Neural cell (in vitro differentiated cells): ENCODE measurements around the gene SMTNL2. TPM values are rescaled to one million over a fixed set of nuclear protein-coding genes. Genes with fewer than 3 reads are reported as not detected.
"Not testable (repeated sequence)": the region's sequence is repeated elsewhere in the genome, so short reads cannot be mapped to it uniquely, and the experiment has no call there.

Experiments
- H2AFZ ChIP-seq: fragments of 200-600, 300-800 bp; sonication (generic), shearing (Covaris generic); 2 replicates; pipeline ENCODE4 v1.6.0; 2014; ENCODE audit warnings: low read depth, mild to moderate bottlenecking, antibody characterized with exemption, low read length, moderate library complexity
- H3F3A ChIP-seq: fragments of 200-600 bp; shearing (Covaris generic); 2 replicates; pipeline ENCODE4 v1.6.1; 2016; ENCODE audit warnings: mild to moderate bottlenecking, moderate library complexity, mixed read lengths, antibody characterized with exemption, low read length; ENCODE audit not compliant: insufficient read depth, poor library complexity, severe bottlenecking
- H3K27ac ChIP-seq: fragments of 200-600, 300-800 bp; sonication (generic), shearing (Covaris generic); 2 replicates; pipeline ENCODE4 v1.5.1; 2014; ENCODE audit warnings: mild to moderate bottlenecking, low read length, moderate library complexity
- H3K27me3 ChIP-seq: fragments of 300-800, 200-600 bp; sonication (generic), shearing (Covaris generic); 2 replicates; pipeline ENCODE4 v1.6.0; 2014; ENCODE audit warnings: mild to moderate bottlenecking, low read depth, low read length, moderate library complexity; ENCODE audit not compliant: insufficient read depth
- H3K36me3 ChIP-seq: fragments of 300-800, 200-600 bp; sonication (generic), shearing (Covaris generic); 2 replicates; pipeline ENCODE4 v1.5.1; 2014; ENCODE audit warnings: mild to moderate bottlenecking, antibody characterized with exemption, low read length, moderate library complexity; ENCODE audit not compliant: insufficient read depth
- H3K4me2 ChIP-seq: fragments of 300-800, 200-600 bp; sonication (generic), shearing (Covaris generic); 2 replicates; pipeline ENCODE4 v1.6.0; 2014; ENCODE audit warnings: mild to moderate bottlenecking, low read length
- H3K4me3 ChIP-seq: fragments of 300-800, 200-600 bp; sonication (generic), shearing (Covaris generic); 2 replicates; pipeline ENCODE4 v1.5.1; 2014; ENCODE audit warnings: mild to moderate bottlenecking, low read length, moderate library complexity
- H3K79me2 ChIP-seq: fragments of 200-600 bp; shearing (Covaris generic); replicated peaks from 2 replicates; pipeline ENCODE4 v1.6.0; 2014; ENCODE audit warnings: mild to moderate bottlenecking, low read length, moderate library complexity; ENCODE audit not compliant: insufficient read depth
- H3K9ac ChIP-seq: fragments of 300-800, 200-600 bp; sonication (generic), shearing (Covaris generic); 2 replicates; pipeline ENCODE4 v1.6.1; 2016; ENCODE audit warnings: mild to moderate bottlenecking, low read length, mixed read lengths
- H3K9me2 ChIP-seq: fragments of 200-600 bp; shearing (Covaris generic); 2 replicates; pipeline ENCODE4 v1.6.1; 2016; ENCODE audit warnings: mild to moderate bottlenecking, low read length, mixed read lengths; ENCODE audit not compliant: insufficient read depth
- H3K9me3 ChIP-seq: fragments of 200-600, 300-800 bp; sonication (generic), shearing (Covaris generic); 2 replicates; pipeline ENCODE4 v1.6.1; 2016; ENCODE audit warnings: mild to moderate bottlenecking, mixed run types, low read length, moderate library complexity, mixed read lengths
- H4K20me1 ChIP-seq: fragments of 200-600 bp; shearing (Covaris generic); 2 replicates; pipeline ENCODE4 v1.6.1; 2016; ENCODE audit warnings: mild to moderate bottlenecking, mixed run types; ENCODE audit not compliant: insufficient read depth
- CTCF ChIP-seq: fragments of 450-650 bp; IDR thresholded peaks from 2 replicates; pipeline ENCODE4 v1.5.1; 2014; ENCODE audit warnings: antibody characterized with exemption, mild to moderate bottlenecking, moderate library complexity; ENCODE audit not compliant: poor library complexity, severe bottlenecking
- EP300 ChIP-seq: fragments of 450-650 bp; conservative IDR thresholded peaks from 2 replicates; pipeline ENCODE4 v1.6.1; 2014; ENCODE audit warnings: antibody characterized with exemption, mild to moderate bottlenecking, moderate library complexity; ENCODE audit not compliant: poor library complexity, severe bottlenecking
- EZH2 ChIP-seq: fragments of 200-600, 300-800 bp; shearing (Covaris generic), sonication (generic); IDR thresholded peaks from 2 replicates; pipeline ENCODE4 v1.6.1; 2014; ENCODE audit warnings: antibody characterized with exemption, low read length, borderline replicate concordance, mild to moderate bottlenecking; ENCODE audit not compliant: insufficient read depth, poor library complexity, severe bottlenecking
- MXI1 ChIP-seq: fragments of 450-650 bp; conservative IDR thresholded peaks from 2 replicates; pipeline ENCODE4 v1.6.1; 2014; ENCODE audit warnings: antibody characterized with exemption, mild to moderate bottlenecking; ENCODE audit not compliant: poor library complexity, severe bottlenecking
- POLR2AphosphoS5 ChIP-seq: IDR thresholded peaks from 2 replicates; pipeline ENCODE4 v1.6.1; 2012
- RAD21 ChIP-seq: fragments of 450-650 bp; conservative IDR thresholded peaks from 2 replicates; pipeline ENCODE4 v1.6.1; 2014; ENCODE audit warnings: antibody characterized with exemption, mild to moderate bottlenecking, moderate library complexity
- REST ChIP-seq: IDR thresholded peaks from 2 replicates; pipeline ENCODE4 v1.6.1; 2012; ENCODE audit warnings: borderline replicate concordance
- SMC3 ChIP-seq: fragments of 450-650 bp; conservative IDR thresholded peaks from 2 replicates; pipeline ENCODE4 v1.6.1; 2014; ENCODE audit warnings: antibody characterized with exemption, mild to moderate bottlenecking, moderate library complexity; ENCODE audit not compliant: poor library complexity
- TAF1 ChIP-seq: IDR thresholded peaks from 2 replicates; pipeline ENCODE4 v1.6.1; 2012; ENCODE audit warnings: low read depth
- polyA plus RNA-seq: library from polyadenylated mRNA; depleted of rRNA; stranded (reverse); fragments of >200 nt; gene quantifications from 2 replicates; pipeline ENCODE4 v1.2.3, GENCODE V29; 2014

SMTNL2 gene
- polyA plus RNA-seq, 1 donor from 2014 or later: 0.81 TPM

DNA sequence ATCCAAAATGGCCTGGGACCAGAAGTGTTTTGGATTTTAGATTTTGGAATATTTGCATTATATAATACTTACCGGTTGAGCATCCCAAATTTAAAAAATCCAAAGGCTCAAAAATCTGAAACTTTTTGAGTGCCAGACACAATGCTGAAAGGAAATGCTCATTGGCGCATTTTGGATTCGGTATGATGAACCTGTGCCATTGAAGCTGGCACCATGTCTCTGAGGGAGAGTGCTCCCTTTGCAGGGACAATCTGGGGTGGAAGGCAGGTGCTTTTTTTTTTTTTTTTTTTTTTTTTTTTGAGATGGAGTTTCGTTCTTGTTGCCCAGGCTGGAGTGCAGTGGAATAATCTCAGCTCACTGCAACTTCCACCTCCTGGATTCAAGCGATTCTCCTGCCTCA lies 17.7 kb downstream of the SMTNL2 start:
- Histone ChIP-seq H3K36me3 (no peaks in the 10 kb centered on the region), H3K79me2 (no peaks in the 10 kb centered on the region), H3F3A (no peaks in the 10 kb centered on the region), H4K20me1 (no peaks in the 10 kb centered on the region), H3K4me2 (no peak overlapping the region), H3K9me2 (no peaks in the 10 kb centered on the region), H3K4me3 (no peak overlapping the region), H3K27me3 (no peaks in the 10 kb centered on the region), H3K9ac (no peak overlapping the region), H2AFZ (no peak overlapping the region), H3K9me3 (no peaks in the 10 kb centered on the region), H3K27ac (no peak overlapping the region)
- no peak for TF ChIP-seq SMC3
- no peak for TF ChIP-seq MXI1
- TF ChIP-seq RAD21: no peak
- no peak for TF ChIP-seq CTCF
- TF ChIP-seq TAF1: no peak
- TF ChIP-seq POLR2AphosphoS5: no peak
- TF ChIP-seq REST: no peak
- TF ChIP-seq EZH2: no peak
- TF ChIP-seq EP300: no peak

DNA sequence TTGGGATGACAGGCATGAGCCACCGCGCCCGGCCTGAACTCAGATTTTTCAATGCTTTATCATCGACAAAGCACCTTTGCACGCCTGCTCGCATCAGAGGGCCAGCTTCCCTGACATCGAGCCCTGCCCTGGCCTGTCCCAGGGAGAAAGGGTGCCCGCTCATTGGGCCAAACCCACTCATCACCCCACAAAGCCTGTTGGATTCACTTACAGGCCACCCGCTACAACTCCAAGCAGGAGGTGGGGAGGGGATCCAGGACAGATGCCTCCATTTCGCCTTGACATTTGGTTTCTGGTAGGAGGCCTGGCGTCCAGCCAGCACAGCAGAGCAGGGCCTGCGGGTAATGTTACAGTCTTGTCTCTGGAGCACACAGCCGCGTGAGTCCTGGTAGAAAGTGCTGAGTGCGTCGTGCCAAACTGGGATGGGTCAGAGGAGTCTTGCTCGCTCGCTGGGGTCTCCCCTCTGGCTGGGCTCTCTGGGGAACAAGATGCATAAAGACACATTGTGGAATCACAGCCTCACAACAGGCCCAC lies 19.8 kb downstream of the SMTNL2 start:
- no peak overlapping the region for H2AFZ ChIP-seq
- H3K27ac ChIP-seq: no peak overlapping the region

DNA sequence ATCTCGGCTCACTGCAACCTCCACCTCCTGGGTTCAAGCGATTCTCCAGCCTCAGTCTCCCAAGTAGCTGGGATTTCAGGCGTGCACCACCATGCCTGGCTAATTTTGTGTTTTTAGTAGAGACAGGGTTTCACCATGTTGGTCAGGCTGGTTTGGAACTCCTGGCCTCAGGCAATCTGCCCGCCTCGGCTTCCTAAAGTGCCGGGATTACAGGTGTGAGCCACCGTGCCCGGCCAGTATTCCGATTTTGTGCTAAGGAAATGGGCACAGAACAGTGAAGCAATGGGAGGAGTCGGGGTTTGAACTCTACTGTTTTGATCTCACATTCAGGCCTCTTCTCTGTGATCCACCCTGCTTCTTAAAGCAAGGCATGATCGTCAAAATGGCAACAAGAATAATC lies 20.4 kb downstream of the SMTNL2 start:
- not testable (repeated sequence) for H3K9ac ChIP-seq, H3K4me2 ChIP-seq, H3K4me3 ChIP-seq, H3K79me2 ChIP-seq, H3K36me3 ChIP-seq, H4K20me1 ChIP-seq, H3K27me3 ChIP-seq, H3K9me3 ChIP-seq, H2AFZ ChIP-seq, H3F3A ChIP-seq, H3K27ac ChIP-seq, H3K9me2 ChIP-seq

More for the DNA sequence above, 19.8 kb downstream of the SMTNL2 start:
- Histone ChIP-seq H3K9me3 (no peaks in the 10 kb centered on the region), H3K9ac (no peak overlapping the region), H3K4me2 (no peak overlapping the region), H4K20me1 (no peaks in the 10 kb centered on the region), H3K9me2 (no peaks in the 10 kb centered on the region), H3F3A (no peaks in the 10 kb centered on the region), H3K36me3 (no peaks in the 10 kb centered on the region), H3K79me2 (no peaks in the 10 kb centered on the region), H3K4me3 (no peak overlapping the region), H3K27me3 (no peaks in the 10 kb centered on the region)
- no peak for TF ChIP-seq RAD21
